ENCODE data around the gene DNA2. TPM values are rescaled to one million over a fixed set of nuclear protein-coding genes. Genes with fewer than 3 reads are reported as not detected.
A peak's percentile ranks its signal among the peaks of the same experiment; 100 is the strongest.

Gene DNA2
- total and polyA plus RNA-seq, 2 of the 13 experiments (the other 11 are each of a cell fraction or from before 2014, with no cell fraction given), result 4.8 to 27.3 TPM

DNA sequence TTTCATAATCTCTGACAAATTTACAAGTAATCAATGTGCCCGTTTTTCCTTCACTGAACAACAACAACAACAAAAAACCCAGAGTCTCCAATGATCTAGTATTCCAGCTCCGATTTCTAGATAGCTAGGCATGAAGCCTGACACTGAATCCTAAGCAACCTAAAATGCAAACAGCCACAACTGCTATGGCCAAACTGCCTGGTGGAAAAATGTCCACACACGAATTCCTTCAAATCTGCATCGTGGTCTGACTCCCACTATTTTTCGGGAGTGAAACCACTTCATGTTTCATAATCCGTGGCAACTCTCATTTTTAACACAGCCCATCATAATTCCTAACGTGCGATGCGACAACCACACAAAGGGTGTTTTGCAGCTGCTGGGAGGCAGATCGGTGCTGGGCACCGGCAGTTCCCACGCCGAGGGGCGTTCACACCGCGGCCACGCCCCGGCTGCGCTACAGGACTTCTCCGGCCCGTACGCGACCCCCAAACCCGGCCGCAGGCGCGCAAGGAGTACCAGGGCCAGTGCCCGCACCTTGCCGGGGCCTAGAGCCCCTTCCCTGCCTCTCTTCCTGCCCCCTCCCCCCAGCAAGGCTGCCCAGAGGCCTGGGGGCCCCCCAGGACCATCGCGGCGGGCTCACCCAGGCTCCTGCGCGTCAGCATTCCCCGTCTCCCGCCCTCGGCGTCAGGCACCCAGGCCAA lies 65.5 kb downstream of the DNA2 start (continued):
- TF ChIP-seq, protein P1, sequence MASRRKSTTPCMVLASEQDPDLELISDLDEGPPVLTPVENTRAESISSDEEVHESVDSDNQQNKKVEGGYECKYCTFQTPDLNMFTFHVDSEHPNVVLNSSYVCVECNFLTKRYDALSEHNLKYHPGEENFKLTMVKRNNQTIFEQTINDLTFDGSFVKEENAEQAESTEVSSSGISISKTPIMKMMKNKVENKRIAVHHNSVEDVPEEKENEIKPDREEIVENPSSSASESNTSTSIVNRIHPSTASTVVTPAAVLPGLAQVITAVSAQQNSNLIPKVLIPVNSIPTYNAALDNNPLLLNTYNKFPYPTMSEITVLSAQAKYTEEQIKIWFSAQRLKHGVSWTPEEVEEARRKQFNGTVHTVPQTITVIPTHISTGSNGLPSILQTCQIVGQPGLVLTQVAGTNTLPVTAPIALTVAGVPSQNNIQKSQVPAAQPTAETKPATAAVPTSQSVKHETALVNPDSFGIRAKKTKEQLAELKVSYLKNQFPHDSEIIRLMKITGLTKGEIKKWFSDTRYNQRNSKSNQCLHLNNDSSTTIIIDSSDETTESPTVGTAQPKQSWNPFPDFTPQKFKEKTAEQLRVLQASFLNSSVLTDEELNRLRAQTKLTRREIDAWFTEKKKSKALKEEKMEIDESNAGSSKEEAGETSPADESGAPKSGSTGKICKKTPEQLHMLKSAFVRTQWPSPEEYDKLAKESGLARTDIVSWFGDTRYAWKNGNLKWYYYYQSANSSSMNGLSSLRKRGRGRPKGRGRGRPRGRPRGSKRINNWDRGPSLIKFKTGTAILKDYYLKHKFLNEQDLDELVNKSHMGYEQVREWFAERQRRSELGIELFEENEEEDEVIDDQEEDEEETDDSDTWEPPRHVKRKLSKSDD (CRISPR knock-in tag; IDR thresholded peaks at IDR 0.05; ENCODE audit: low read depth), result no peak
- TF ChIP-seq, protein P2, sequence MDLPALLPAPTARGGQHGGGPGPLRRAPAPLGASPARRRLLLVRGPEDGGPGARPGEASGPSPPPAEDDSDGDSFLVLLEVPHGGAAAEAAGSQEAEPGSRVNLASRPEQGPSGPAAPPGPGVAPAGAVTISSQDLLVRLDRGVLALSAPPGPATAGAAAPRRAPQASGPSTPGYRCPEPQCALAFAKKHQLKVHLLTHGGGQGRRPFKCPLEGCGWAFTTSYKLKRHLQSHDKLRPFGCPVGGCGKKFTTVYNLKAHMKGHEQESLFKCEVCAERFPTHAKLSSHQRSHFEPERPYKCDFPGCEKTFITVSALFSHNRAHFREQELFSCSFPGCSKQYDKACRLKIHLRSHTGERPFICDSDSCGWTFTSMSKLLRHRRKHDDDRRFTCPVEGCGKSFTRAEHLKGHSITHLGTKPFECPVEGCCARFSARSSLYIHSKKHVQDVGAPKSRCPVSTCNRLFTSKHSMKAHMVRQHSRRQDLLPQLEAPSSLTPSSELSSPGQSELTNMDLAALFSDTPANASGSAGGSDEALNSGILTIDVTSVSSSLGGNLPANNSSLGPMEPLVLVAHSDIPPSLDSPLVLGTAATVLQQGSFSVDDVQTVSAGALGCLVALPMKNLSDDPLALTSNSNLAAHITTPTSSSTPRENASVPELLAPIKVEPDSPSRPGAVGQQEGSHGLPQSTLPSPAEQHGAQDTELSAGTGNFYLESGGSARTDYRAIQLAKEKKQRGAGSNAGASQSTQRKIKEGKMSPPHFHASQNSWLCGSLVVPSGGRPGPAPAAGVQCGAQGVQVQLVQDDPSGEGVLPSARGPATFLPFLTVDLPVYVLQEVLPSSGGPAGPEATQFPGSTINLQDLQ (CRISPR knock-in tag; IDR thresholded peaks at IDR 0.05), result no peak
- TF ChIP-seq, protein P3, sequence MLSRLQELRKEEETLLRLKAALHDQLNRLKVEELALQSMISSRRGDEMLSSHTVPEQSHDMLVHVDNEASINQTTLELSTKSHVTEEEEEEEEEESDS (CRISPR knock-in tag; IDR thresholded peaks at IDR 0.05; ENCODE audit: borderline replicate concordance), result no peak
- TF ChIP-seq SMC3 (IDR thresholded peaks at IDR 0.05; ENCODE audit: low read length), result no peak
- no peak for TF ChIP-seq ZSCAN29 (CRISPR knock-in tag; conservative IDR thresholded peaks at IDR 0.05)
- TF ChIP-seq ZC3H13 (CRISPR knock-in tag; IDR thresholded peaks at IDR 0.05), result no peak
- TF ChIP-seq SP2 (CRISPR knock-in tag; IDR thresholded peaks at IDR 0.05), result no peak
- no peak for TF ChIP-seq NFRKB (IDR thresholded peaks at IDR 0.05)
- TF ChIP-seq PAWR (CRISPR knock-in tag; IDR thresholded peaks at IDR 0.05; ENCODE audit: borderline replicate concordance), result no peak
- no peak for TF ChIP-seq ZNF780A (CRISPR knock-in tag; IDR thresholded peaks at IDR 0.05)
- no peak for TF ChIP-seq MBD4 (IDR thresholded peaks at IDR 0.05; ENCODE audit: borderline replicate concordance, low read length)
- no peak for TF ChIP-seq ZKSCAN5 (CRISPR knock-in tag; IDR thresholded peaks at IDR 0.05)
- peak; percentile 78; the same call in 1 of the 2 replicates for TF ChIP-seq KMT2A (CRISPR knock-in tag; IDR thresholded peaks at IDR 0.05)
- TF ChIP-seq ZNF672 (CRISPR knock-in tag; IDR thresholded peaks at IDR 0.05), result no peak
- no peak for TF ChIP-seq SALL1 (CRISPR knock-in tag; IDR thresholded peaks at IDR 0.05)
- TF ChIP-seq MXD4 (CRISPR knock-in tag; IDR thresholded peaks at IDR 0.05), result no peak
- TF ChIP-seq SAP130 (CRISPR knock-in tag; IDR thresholded peaks at IDR 0.05; ENCODE audit: low read depth), result no peak; the same call in 1 of the 2 replicates
- no peak; the same call in 1 of the 2 replicates for TF ChIP-seq ZNF788 (CRISPR knock-in tag; IDR thresholded peaks at IDR 0.05; ENCODE audit: borderline replicate concordance)
- TF ChIP-seq SIN3A (IDR thresholded peaks at IDR 0.05; ENCODE audit: borderline replicate concordance, low read depth, low read length), result peak; percentile 62; the same call in 1 of the 2 replicates
- TF ChIP-seq KAT2B (IDR thresholded peaks at IDR 0.05; ENCODE audit: borderline replicate concordance, low read depth, low read length), result no peak
- TF ChIP-seq, protein P4, sequence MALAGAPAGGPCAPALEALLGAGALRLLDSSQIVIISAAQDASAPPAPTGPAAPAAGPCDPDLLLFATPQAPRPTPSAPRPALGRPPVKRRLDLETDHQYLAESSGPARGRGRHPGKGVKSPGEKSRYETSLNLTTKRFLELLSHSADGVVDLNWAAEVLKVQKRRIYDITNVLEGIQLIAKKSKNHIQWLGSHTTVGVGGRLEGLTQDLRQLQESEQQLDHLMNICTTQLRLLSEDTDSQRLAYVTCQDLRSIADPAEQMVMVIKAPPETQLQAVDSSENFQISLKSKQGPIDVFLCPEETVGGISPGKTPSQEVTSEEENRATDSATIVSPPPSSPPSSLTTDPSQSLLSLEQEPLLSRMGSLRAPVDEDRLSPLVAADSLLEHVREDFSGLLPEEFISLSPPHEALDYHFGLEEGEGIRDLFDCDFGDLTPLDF (CRISPR knock-in tag; IDR thresholded peaks at IDR 0.05), result no peak
- no peak for TF ChIP-seq MAFF (IDR thresholded peaks at IDR 0.05; ENCODE audit: low read depth, low read length)
- no peak for TF ChIP-seq KDM4B (CRISPR knock-in tag; IDR thresholded peaks at IDR 0.05)
- no peak for TF ChIP-seq ZFP36 (IDR thresholded peaks at IDR 0.05; ENCODE audit: borderline replicate concordance, low read depth, low read length, partially characterized antibody)
- no peak for TF ChIP-seq NAIF1 (CRISPR knock-in tag; IDR thresholded peaks at IDR 0.05; ENCODE audit: borderline replicate concordance)
- no peak for TF ChIP-seq NFKBIZ (CRISPR knock-in tag; IDR thresholded peaks at IDR 0.05)

Data from HepG2 (cell line).